ENCODE measurements around the gene MPL. TPM values are rescaled to one million over a fixed set of nuclear protein-coding genes. Genes with fewer than 3 reads are reported as not detected.

The MPL gene
- total and polyA plus RNA-seq, 11 donors, result 0.11 to 0.98 (median 0.48) TPM; not detected in 1

DNA sequence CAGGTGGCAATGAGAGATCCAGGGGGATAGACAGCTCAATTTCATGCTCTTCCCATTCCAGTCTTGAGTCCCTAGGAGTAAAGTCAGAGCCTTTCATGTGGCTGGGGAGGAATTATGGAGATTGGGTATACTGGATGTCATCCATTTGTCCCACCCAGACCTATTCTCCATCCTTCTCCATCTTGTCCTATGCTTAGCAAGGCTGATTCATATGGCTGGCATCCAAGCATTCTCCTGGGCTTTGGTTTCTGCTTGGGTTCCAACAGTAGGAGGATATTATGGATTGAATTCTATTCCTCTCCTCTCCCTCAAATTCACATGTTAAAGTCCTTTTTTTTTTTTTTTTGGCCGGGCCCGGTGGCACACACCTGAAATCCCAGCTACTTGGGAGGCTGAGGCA lies 17.3 kb downstream of the MPL start:
- no peaks in the 10 kb centered on the region for H3K9me3 ChIP-seq
- DNase-seq (no peak), ATAC-seq (no peak)
- H3K4me1 ChIP-seq, result peaks cover 0 to 22% (median 12%) of the 10 kb centered on the region in 12 donors
- TF ChIP-seq POLR2A (IDR thresholded peaks at IDR 0.05), result no peak
- TF ChIP-seq, protein P1, sequence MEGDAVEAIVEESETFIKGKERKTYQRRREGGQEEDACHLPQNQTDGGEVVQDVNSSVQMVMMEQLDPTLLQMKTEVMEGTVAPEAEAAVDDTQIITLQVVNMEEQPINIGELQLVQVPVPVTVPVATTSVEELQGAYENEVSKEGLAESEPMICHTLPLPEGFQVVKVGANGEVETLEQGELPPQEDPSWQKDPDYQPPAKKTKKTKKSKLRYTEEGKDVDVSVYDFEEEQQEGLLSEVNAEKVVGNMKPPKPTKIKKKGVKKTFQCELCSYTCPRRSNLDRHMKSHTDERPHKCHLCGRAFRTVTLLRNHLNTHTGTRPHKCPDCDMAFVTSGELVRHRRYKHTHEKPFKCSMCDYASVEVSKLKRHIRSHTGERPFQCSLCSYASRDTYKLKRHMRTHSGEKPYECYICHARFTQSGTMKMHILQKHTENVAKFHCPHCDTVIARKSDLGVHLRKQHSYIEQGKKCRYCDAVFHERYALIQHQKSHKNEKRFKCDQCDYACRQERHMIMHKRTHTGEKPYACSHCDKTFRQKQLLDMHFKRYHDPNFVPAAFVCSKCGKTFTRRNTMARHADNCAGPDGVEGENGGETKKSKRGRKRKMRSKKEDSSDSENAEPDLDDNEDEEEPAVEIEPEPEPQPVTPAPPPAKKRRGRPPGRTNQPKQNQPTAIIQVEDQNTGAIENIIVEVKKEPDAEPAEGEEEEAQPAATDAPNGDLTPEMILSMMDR (IDR thresholded peaks at IDR 0.05), result no peak
- no peaks in the 10 kb centered on the region for H3K27me3 ChIP-seq
- H3K36me3 ChIP-seq, result peaks cover 0 to 2% (median 0%) of the 10 kb centered on the region in 9 donors
- no peak overlapping the region for H3K27ac ChIP-seq
- intact Hi-C loops (cut with DNase I), result loop anchor here in 2 of 10 donors (5.0 kb wide), 1 partner anchor 118 kb away; no protein-coding TSS in a partner anchor
- H3K4me3 ChIP-seq, result no peak overlapping the region
- 89 to 100% (median 94%) methylated on average over 2 of the region's 2 CpGs for WGBS, 4 donors

DNA sequence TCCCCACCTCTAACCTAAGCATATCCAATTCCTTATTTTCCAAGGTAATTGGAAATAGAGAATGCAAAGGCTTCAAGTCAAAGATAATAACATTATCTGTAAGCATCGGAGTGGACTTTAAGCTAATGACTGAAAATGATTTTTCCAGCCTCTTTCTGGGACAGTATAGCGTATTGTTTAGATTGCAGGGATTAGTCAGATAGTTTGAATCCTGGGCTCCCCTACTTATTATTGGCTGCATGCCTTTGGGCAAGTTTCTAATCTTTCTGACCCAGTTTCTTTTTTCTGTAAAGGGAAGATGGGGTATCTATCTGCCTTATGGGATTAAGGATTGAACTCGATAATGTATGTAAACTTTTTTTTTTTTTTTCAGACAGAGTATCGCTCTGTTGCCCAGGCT lies 19.6 kb downstream of the MPL start:
- Histone ChIP-seq H3K36me3 (peaks cover 0 to 19% (median 15%) of the 10 kb centered on the region in 9 donors), H3K9me3 (no peaks in the 10 kb centered on the region), H3K27me3 (no peaks in the 10 kb centered on the region), H3K4me1 (peaks cover 0 to 21% (median 11%) of the 10 kb centered on the region in 12 donors), H3K27ac (peak overlapping the region in 3 of 12 donors; percentile 87 to 98 (median 95)), H3K4me3 (no peak overlapping the region)
- intact Hi-C loops (cut with DNase I), result loop anchor here in 2 of 10 donors (5.0 kb wide), 1 partner anchor 120 kb away; no protein-coding TSS in a partner anchor
- ATAC-seq, result no peak
- TF ChIP-seq, protein P1 (IDR thresholded peaks at IDR 0.05), result no peak
- TF ChIP-seq POLR2A (IDR thresholded peaks at IDR 0.05), result no peak
- DNase-seq, result no peak
- 94 to 96% (median 95%) methylated on average over 4 of the region's 4 CpGs for WGBS, 4 donors

DNA sequence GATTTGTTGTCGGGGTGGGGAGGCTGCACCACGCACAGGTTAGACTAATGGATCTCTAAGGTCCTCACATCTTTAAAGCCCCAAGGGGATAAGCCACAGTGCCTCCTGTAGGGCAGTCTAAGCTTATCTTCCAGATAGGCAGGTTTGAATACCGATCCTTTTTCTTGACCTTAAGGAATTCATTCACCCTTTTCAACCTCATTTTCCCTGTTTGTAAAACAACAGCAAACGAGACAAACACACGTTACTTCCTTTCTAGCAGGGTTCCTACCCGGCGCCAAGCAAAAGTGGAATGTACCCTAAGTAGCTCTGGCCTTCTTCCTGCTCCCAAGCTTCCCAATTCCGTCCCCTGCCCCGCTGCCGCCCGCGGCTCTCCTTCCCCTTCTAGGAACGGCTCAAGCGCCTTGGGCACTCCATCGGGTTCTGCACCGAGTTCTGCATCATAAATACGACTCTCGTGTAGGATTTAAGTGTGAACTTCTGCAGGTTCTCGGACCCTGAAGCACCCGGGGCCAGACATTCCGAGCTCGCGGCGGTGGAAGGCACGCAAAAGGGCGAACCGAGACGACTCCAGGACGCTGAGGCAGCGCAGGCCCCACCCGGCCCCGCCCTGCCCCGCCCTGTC lies 20.6 kb downstream of the MPL start:
- DNase-seq, result no peak
- Histone ChIP-seq H3K36me3 (peaks cover 0 to 29% (median 24%) of the 10 kb centered on the region in 9 donors), H3K4me1 (peaks cover 0 to 21% (median 11%) of the 10 kb centered on the region in 12 donors), H3K4me3 (peak overlapping the region; percentile 38 to 92 (median 70)), H3K27ac (peak overlapping the region; percentile 85 to 98 (median 94)), H3K27me3 (no peaks in the 10 kb centered on the region), H3K9me3 (no peaks in the 10 kb centered on the region)
- peak in 3 of 4 donors; percentile 43 to 58 (median 51) for ATAC-seq
- TF ChIP-seq POLR2A (IDR thresholded peaks at IDR 0.05), result peak in 1 of 2 donors; percentile 59
- TF ChIP-seq, protein P1 (IDR thresholded peaks at IDR 0.05), result peak in 8 of 12 donors; percentile 17 to 50 (median 36)
- intact Hi-C loops (cut with DNase I), result loop anchor here in 5 of 10 donors (1.0 to 5.0 kb wide), 4 partner anchors 9 to 121 kb away; partner anchors contain the start of gene ELOVL1 (in 1 of the 5)
- WGBS, 4 donors, result 0 to 1% (median 1%) methylated on average over 17 to 33 of the region's 33 CpGs
